ENCODE results near the gene LCK.

Gene LCK

DNA sequence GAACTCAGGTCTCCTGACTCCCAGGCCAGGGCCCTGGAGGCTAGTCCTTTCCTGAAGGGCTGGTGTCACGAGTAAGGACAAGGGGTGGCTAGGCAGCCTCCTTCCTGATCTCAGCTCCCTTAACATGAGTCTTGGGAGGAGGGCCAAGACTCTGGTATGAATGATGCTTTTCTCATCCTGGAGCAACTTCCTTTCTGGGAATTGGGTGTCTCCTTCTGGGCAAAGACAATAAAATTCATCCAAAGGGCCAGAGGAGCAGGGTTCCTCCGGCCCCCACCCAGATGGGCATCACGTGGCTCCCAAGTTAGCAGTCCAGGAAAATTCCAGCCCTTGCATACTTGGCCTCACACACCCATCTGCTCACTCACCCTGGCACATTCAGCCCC, 4.2 kb upstream of the LCK start, which contains the start of gene FAM167B:
FAM167B (plus strand) TSS at position 335 of the 386 bp plus-strand sequence. CDS start 200 bp downstream, outside the sequence.
- CTCF ChIA-PET = interaction anchor here (1.0 to 4.4 kb wide), 6 partner anchors 11 to 108 kb away, joined by 3 to 40 read pairs (median 8); no protein-coding TSS in a partner anchor
- H3K27ac ChIP-seq (ENCODE audit: insufficient read depth in 1 of 2, low read depth in 1 of 2, low read length in 2 of 2, poor library complexity in 1 of 2, severe bottlenecking in 2 of 2) = no peak within 1 kb of the TSS

GRCh38 chr1:32247452-32247851, 3.6 kb upstream of the LCK start:
- POLR2A ChIA-PET = no interaction called here
- H3K27ac ChIP-seq (ENCODE audit: insufficient read depth in 1 of 2, low read depth in 1 of 2, low read length in 2 of 2, poor library complexity in 1 of 2, severe bottlenecking in 2 of 2) = no peak overlapping the region
- no peak for DNase-seq

More for the DNA sequence above, 4.2 kb upstream of the LCK start, which contains the start of gene FAM167B:
- no peaks in the 10 kb centered on the region for H3K9me3 ChIP-seq (ENCODE audit: control extremely low read depth in 1 of 5, control insufficient read depth in 4 of 5, insufficient read depth in 2 of 5, low read depth in 1 of 5, low read length in 4 of 5)
- peaks cover 11 to 58% (median 50%) of the 10 kb centered on the region in 4 experiments for H3K4me1 ChIP-seq (ENCODE audit: control extremely low read depth in 1 of 4, control insufficient read depth in 4 of 4, insufficient read depth in 4 of 4, low read length in 3 of 4)
- no peak for DNase-seq
- WGBS (ENCODE audit: insufficient coverage) = 88% methylated on average over 3 of the region's 3 CpGs
- no peaks in the 10 kb centered on the region for H3K36me3 ChIP-seq (ENCODE audit: control insufficient read depth in 4 of 4, insufficient read depth in 4 of 4, low read length in 3 of 4)
- H3K4me3 ChIP-seq (ENCODE audit: control insufficient read depth in 1 of 7, extremely low read depth in 1 of 7, insufficient read depth in 4 of 7, low read depth in 2 of 7, low read length in 6 of 7) = peak within 1 kb of the TSS in 2 of 7 experiments; percentile 8 to 50
- POLR2A ChIA-PET = interaction anchor here (0.6 to 1.0 kb wide), 2 partner anchors 12 to 128 kb away, joined by 3 to 5 read pairs; no protein-coding TSS in a partner anchor
- no peaks in the 10 kb centered on the region for H3K27me3 ChIP-seq (replicated peaks in 2 of 5; ENCODE audit: control insufficient read depth in 4 of 5, insufficient read depth in 5 of 5, low read length in 4 of 5)

GRCh38 chr1:32247983-32248889, 2.8 kb upstream of the LCK start:
- H3K4me3 ChIP-seq (ENCODE audit: control insufficient read depth in 1 of 7, extremely low read depth in 1 of 7, insufficient read depth in 4 of 7, low read depth in 2 of 7, low read length in 6 of 7) = peak overlapping the region in 3 of 7 experiments; percentile 50 to 54 (median 50)
- CTCF ChIA-PET = interaction anchor here (0.6 to 4.4 kb wide), 22 partner anchors 8 to 141 kb away, joined by 3 to 40 read pairs (median 4); partner anchors contain the start of genes HDAC1 and KPNA6
- peak; percentile 58 to 67 (median 64) for DNase-seq
- H3K27ac ChIP-seq (ENCODE audit: insufficient read depth in 1 of 2, low read depth in 1 of 2, low read length in 2 of 2, poor library complexity in 1 of 2, severe bottlenecking in 2 of 2) = no peak overlapping the region
- WGBS (ENCODE audit: insufficient coverage) = 9% methylated on average over 15 of the region's 31 CpGs
- no peaks in the 10 kb centered on the region for H3K36me3 ChIP-seq (ENCODE audit: control insufficient read depth in 4 of 4, insufficient read depth in 4 of 4, low read length in 3 of 4)
- POLR2A ChIA-PET = interaction anchor here (0.6 kb wide), 1 partner anchor 27 kb away, joined by 3 read pairs; no protein-coding TSS in a partner anchor
- no peaks in the 10 kb centered on the region for H3K9me3 ChIP-seq (ENCODE audit: control extremely low read depth in 1 of 5, control insufficient read depth in 4 of 5, insufficient read depth in 2 of 5, low read depth in 1 of 5, low read length in 4 of 5)
- no peaks in the 10 kb centered on the region for H3K27me3 ChIP-seq (replicated peaks in 2 of 5; ENCODE audit: control insufficient read depth in 4 of 5, insufficient read depth in 5 of 5, low read length in 4 of 5)
- peaks cover 11 to 64% (median 59%) of the 10 kb centered on the region in 4 experiments for H3K4me1 ChIP-seq (ENCODE audit: control extremely low read depth in 1 of 4, control insufficient read depth in 4 of 4, insufficient read depth in 4 of 4, low read length in 3 of 4)

More at GRCh38 chr1:32247452-32247851, 3.6 kb upstream of the LCK start:
- CTCF ChIA-PET = interaction anchor here (0.6 to 4.4 kb wide), 12 partner anchors 10 to 77 kb away, joined by 3 to 40 read pairs (median 7); partner anchors contain the start of gene HDAC1
- Histone ChIP-seq H3K4me3 (ENCODE audit: control insufficient read depth in 1 of 7, extremely low read depth in 1 of 7, insufficient read depth in 4 of 7, low read depth in 2 of 7, low read length in 6 of 7) (no peak overlapping the region), H3K4me1 (ENCODE audit: control extremely low read depth in 1 of 4, control insufficient read depth in 4 of 4, insufficient read depth in 4 of 4, low read length in 3 of 4) (peaks cover 11 to 61% (median 56%) of the 10 kb centered on the region in 4 experiments), H3K27me3 (replicated peaks in 2 of 5; ENCODE audit: control insufficient read depth in 4 of 5, insufficient read depth in 5 of 5, low read length in 4 of 5) (no peaks in the 10 kb centered on the region), H3K36me3 (ENCODE audit: control insufficient read depth in 4 of 4, insufficient read depth in 4 of 4, low read length in 3 of 4) (no peaks in the 10 kb centered on the region), H3K9me3 (ENCODE audit: control extremely low read depth in 1 of 5, control insufficient read depth in 4 of 5, insufficient read depth in 2 of 5, low read depth in 1 of 5, low read length in 4 of 5) (no peaks in the 10 kb centered on the region)
- 99% methylated on average over 11 of the region's 12 CpGs for WGBS (ENCODE audit: insufficient coverage)

GRCh38 chr1:32249831-32250525, 1.1 kb upstream of the LCK start:
- Histone ChIP-seq H3K36me3 (ENCODE audit: control insufficient read depth in 4 of 4, insufficient read depth in 4 of 4, low read length in 3 of 4) (no peaks in the 10 kb centered on the region), H3K27ac (ENCODE audit: insufficient read depth in 1 of 2, low read depth in 1 of 2, low read length in 2 of 2, poor library complexity in 1 of 2, severe bottlenecking in 2 of 2) (peak overlapping the region; percentile 26 to 70), H3K9me3 (ENCODE audit: control extremely low read depth in 1 of 5, control insufficient read depth in 4 of 5, insufficient read depth in 2 of 5, low read depth in 1 of 5, low read length in 4 of 5) (no peaks in the 10 kb centered on the region), H3K4me1 (ENCODE audit: control extremely low read depth in 1 of 4, control insufficient read depth in 4 of 4, insufficient read depth in 4 of 4, low read length in 3 of 4) (peaks cover 11 to 72% (median 65%) of the 10 kb centered on the region in 4 experiments), H3K4me3 (ENCODE audit: control insufficient read depth in 1 of 7, extremely low read depth in 1 of 7, insufficient read depth in 4 of 7, low read depth in 2 of 7, low read length in 6 of 7) (peak overlapping the region in 5 of 7 experiments; percentile 34 to 62 (median 40)), H3K27me3 (replicated peaks in 2 of 5; ENCODE audit: control insufficient read depth in 4 of 5, insufficient read depth in 5 of 5, low read length in 4 of 5) (no peaks in the 10 kb centered on the region)
- ChIA-PET POLR2A (interaction anchor here (0.5 to 1.5 kb wide), 4 partner anchors 9 to 87 kb away, joined by 3 to 5 read pairs (median 4); partner anchors contain the start of gene HDAC1), CTCF (interaction anchor here (0.6 to 4.4 kb wide), 15 partner anchors 8 to 91 kb away, joined by 3 to 40 read pairs (median 9); partner anchors contain the start of gene HDAC1)
- 16% methylated on average over 9 of the region's 9 CpGs for WGBS (ENCODE audit: insufficient coverage)
- peak; percentile 73 to 91 (median 89) for DNase-seq

DNA sequence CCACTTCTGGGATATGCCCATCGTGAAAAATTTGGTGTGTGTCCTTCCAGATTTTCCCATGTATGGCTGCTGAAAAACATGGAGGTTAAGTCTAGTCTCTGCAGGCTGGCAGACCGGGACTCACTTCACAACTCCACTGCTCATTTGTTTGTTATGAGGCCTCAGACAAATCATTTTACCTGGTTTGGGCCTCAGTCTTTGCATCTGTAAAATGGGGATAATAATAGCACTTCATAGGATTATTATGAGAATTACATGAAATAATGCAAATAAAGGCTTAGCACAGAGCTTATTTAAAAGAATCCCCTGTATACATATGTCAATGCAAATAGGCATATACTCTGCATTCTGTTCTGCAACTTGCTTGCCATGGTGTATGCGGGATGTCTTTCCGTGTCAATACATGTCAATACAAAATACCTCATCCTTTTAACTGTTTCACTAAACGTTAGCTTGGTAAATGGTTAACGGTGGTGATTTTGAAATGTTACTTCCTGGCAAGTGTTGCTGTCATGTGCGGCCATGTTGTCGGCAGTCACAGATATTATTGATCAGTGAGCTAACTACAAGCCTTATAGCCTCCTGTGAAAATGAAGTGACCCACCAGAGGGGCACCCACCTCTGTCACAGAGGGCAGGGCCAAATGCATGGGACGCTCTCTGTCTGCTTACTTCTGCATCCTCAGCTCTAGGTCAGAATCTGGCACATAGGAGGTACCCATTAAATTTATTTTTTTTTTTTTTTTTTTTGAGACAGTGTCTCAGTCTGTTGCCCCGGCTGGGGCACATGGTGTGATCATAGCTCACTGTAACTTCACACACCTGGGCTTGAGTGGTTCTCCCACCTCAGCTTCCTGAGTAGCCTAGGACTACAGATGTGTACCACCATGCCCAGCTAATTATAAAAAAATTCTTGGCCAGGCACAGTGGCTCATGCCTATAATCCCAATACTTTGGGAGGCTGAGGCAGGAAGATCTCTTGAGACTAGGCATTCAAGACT, 4.3 kb downstream of the LCK start:
- Histone ChIP-seq H3K36me3 (ENCODE audit: control insufficient read depth in 4 of 4, insufficient read depth in 4 of 4, low read length in 3 of 4) (no peaks in the 10 kb centered on the region), H3K9me3 (ENCODE audit: control extremely low read depth in 1 of 5, control insufficient read depth in 4 of 5, insufficient read depth in 2 of 5, low read depth in 1 of 5, low read length in 4 of 5) (no peaks in the 10 kb centered on the region), H3K27ac (ENCODE audit: insufficient read depth in 1 of 2, low read depth in 1 of 2, low read length in 2 of 2, poor library complexity in 1 of 2, severe bottlenecking in 2 of 2) (no peak overlapping the region), H3K4me3 (ENCODE audit: control insufficient read depth in 1 of 7, extremely low read depth in 1 of 7, insufficient read depth in 4 of 7, low read depth in 2 of 7, low read length in 6 of 7) (no peak overlapping the region), H3K4me1 (ENCODE audit: control extremely low read depth in 1 of 4, control insufficient read depth in 4 of 4, insufficient read depth in 4 of 4, low read length in 3 of 4) (peaks cover 3 to 34% (median 29%) of the 10 kb centered on the region in 4 experiments), H3K27me3 (replicated peaks in 2 of 5; ENCODE audit: control insufficient read depth in 4 of 5, insufficient read depth in 5 of 5, low read length in 4 of 5) (no peaks in the 10 kb centered on the region)
- ChIA-PET POLR2A (no interaction called here), CTCF (interaction anchor here (1.0 to 1.1 kb wide), 3 partner anchors 10 to 40 kb away, joined by 3 to 5 read pairs (median 5); no protein-coding TSS in a partner anchor)
- WGBS (ENCODE audit: insufficient coverage) = 100% methylated on average over 3 of the region's 10 CpGs
- no peak for DNase-seq

All from common myeloid progenitor, CD34-positive (primary cell).